HepG2 (cell line): ENCODE data around the gene CHN2. TPM values are rescaled to one million over a fixed set of nuclear protein-coding genes. Genes with fewer than 3 reads are reported as not detected.

ENCODE experiments used
- ATAC-seq: fragments of 200-7000 bp; cut with Tn5 transposase; 3 replicates; pipeline ENCODE4 v1.9.1; 2020; ENCODE audit warnings: mild to moderate bottlenecking, moderate library complexity
- BruUV-seq: library from RNA; stranded (reverse); fragments of 400-500 nt; replicated peaks from 2 replicates; lab custom pipeline; 2021; lab: Mats Ljungman, UMichigan
- CTCF ChIA-PET: fragments of 300-600 bp; formaldehyde crosslinking; extraction: SDS; loops from one replicate; lab custom pipeline; 2021; ENCODE audit warnings: low total read pairs, inconsistent platforms, low intra/inter-chr PET ratio; lab: Yijun Ruan, JAX
- POLR2A ChIA-PET: fragments of 350-600 bp; sonication (Branson Sonifier 250); formaldehyde crosslinking; loops from one replicate; lab custom pipeline; 2020; ENCODE audit warnings: antibody characterized with exemption, inconsistent platforms; lab: Yijun Ruan, JAX
- DNase-seq: peaks from one replicate; pipeline ENCODE4 v3.0.0-alpha.2; 2015; ENCODE audit warnings: low spot score
- FAIRE-seq: peaks from 3 replicates; lab custom pipeline; 2011; peaks lifted over from hg19 to GRCh38; lab: Jason Lieb, UNC
- H2AFZ ChIP-seq: one replicate; pipeline ENCODE4 v1.6.1; 2011; ENCODE audit warnings: low read length, inconsistent platforms
- H3K27ac ChIP-seq: fragments of 300-600 bp; 3 replicates; pipeline ENCODE4 v1.8.0; 2011; ENCODE audit warnings: mixed run types, mild to moderate bottlenecking, mixed read lengths, low read length, inconsistent platforms; ENCODE audit not compliant: insufficient read depth; ENCODE audit errors: extremely low read length
- H3K27me3 ChIP-seq, 2 experiments: fragments of 200-600 bp in 1 of 2; 2 replicates in 1 of 2; 3 replicates in 1 of 2; pipeline versions ENCODE4 v1.6.0 to v1.8.0; 2011; ENCODE audit warnings: low read length in 2 of 2, mild to moderate bottlenecking in 2 of 2, moderate library complexity in 2 of 2, inconsistent platforms in 1 of 2; ENCODE audit not compliant: insufficient read depth in 2 of 2, control insufficient read depth in 1 of 2
- H3K36me3 ChIP-seq, 2 experiments: fragments of 200-600 bp in 1 of 2; replicated peaks in 1 of 2; 2 replicates in 1 of 2; 3 replicates in 1 of 2; pipeline versions ENCODE4 v1.5.1 to v1.8.0; 2011; ENCODE audit warnings: low read length in 2 of 2, inconsistent platforms in 1 of 2; ENCODE audit not compliant: insufficient read depth in 2 of 2, control insufficient read depth in 1 of 2
- H3K4me1 ChIP-seq: 2 replicates; pipeline ENCODE4 v1.5.1; 2012; ENCODE audit warnings: low read length, inconsistent platforms; ENCODE audit not compliant: insufficient read depth
- H3K4me2 ChIP-seq: 2 replicates; pipeline ENCODE4 v1.6.0; 2011; ENCODE audit warnings: low read depth, low read length, inconsistent platforms
- H3K4me3 ChIP-seq, 3 experiments: fragments of 200-600 bp in 1 of 3; sonication (generic), shearing (Covaris generic) in 1 of 3; replicated peaks in 1 of 3; 2 replicates each; pipeline ENCODE4 v1.5.1; 2011 to 2016; ENCODE audit warnings: low read length in 3 of 3, inconsistent platforms in 2 of 3, low read depth in 2 of 3, mild to moderate bottlenecking in 2 of 3, control low read depth in 1 of 3, mixed read lengths in 1 of 3; ENCODE audit not compliant: insufficient read depth in 1 of 3
- H3K79me2 ChIP-seq: one replicate; pipeline ENCODE4 v1.6.1; 2011; ENCODE audit warnings: low read length, inconsistent platforms; ENCODE audit not compliant: insufficient read depth
- H3K9ac ChIP-seq: 2 replicates; pipeline ENCODE4 v1.6.0; 2011; ENCODE audit warnings: mild to moderate bottlenecking, low read depth, low read length, inconsistent platforms; ENCODE audit not compliant: insufficient read depth
- H3K9me3 ChIP-seq: 2 replicates; pipeline ENCODE4 v1.5.1; 2012; ENCODE audit warnings: mild to moderate bottlenecking, low read length
- H4K20me1 ChIP-seq: 2 replicates; pipeline ENCODE4 v1.6.0; 2011; ENCODE audit warnings: inconsistent platforms, mild to moderate bottlenecking, low read length, moderate library complexity; ENCODE audit not compliant: insufficient read depth
- EHMT2 ChIP-seq: fragments of 200-600 bp; sonication (generic); IDR thresholded peaks from 2 replicates; pipeline ENCODE4 v1.7.0; 2017; ENCODE audit warnings: antibody characterized with exemption, low read depth, low read length, borderline replicate concordance
- KLF15 ChIP-seq: sonication (generic); formaldehyde crosslinking; IDR thresholded peaks from 2 replicates; pipeline ENCODE4 v1.8.1; 2023; ENCODE audit warnings: borderline replicate concordance, mild to moderate bottlenecking, inconsistent platforms, missing genetic modification reagents, mixed read lengths
- KMT2A ChIP-seq: sonication (generic); formaldehyde crosslinking; IDR thresholded peaks from 2 replicates; pipeline ENCODE4 v1.4.0; 2020; ENCODE audit warnings: missing genetic modification reagents
- TRIM22 ChIP-seq: fragments of 450-650 bp; IDR thresholded peaks from 2 replicates; pipeline ENCODE4 v1.6.1; 2017
- ZBTB25 ChIP-seq: IDR thresholded peaks from 2 replicates; pipeline ENCODE4 v1.6.1; 2018; ENCODE audit warnings: missing genetic modification reagents
- ZNF331 ChIP-seq: sonication (generic); formaldehyde crosslinking; IDR thresholded peaks from 2 replicates; pipeline ENCODE4 v1.4.0; 2020; ENCODE audit warnings: missing genetic modification reagents
- ZNF547 ChIP-seq: sonication (generic); formaldehyde crosslinking; IDR thresholded peaks from 2 replicates; pipeline ENCODE4 v1.5.1; 2020; ENCODE audit warnings: mild to moderate bottlenecking, missing genetic modification reagents
- ZNF564 ChIP-seq: sonication (generic); formaldehyde crosslinking; IDR thresholded peaks from 2 replicates; pipeline ENCODE4 v1.8.1; 2023; ENCODE audit warnings: mild to moderate bottlenecking, missing genetic modification reagents
- ZNF569 ChIP-seq: sonication (generic); formaldehyde crosslinking; IDR thresholded peaks from 2 replicates; pipeline ENCODE4 v1.5.0; 2020; ENCODE audit warnings: mild to moderate bottlenecking, missing genetic modification reagents, moderate library complexity, borderline replicate concordance
- ZNF644 ChIP-seq: IDR thresholded peaks from 2 replicates; pipeline ENCODE4 v1.6.1; 2016; ENCODE audit warnings: low read depth
- ZNF652 ChIP-seq: IDR thresholded peaks from 2 replicates; pipeline ENCODE4 v1.6.1; 2016; ENCODE audit warnings: low read depth, borderline replicate concordance
- ZNF841 ChIP-seq: sonication (generic); formaldehyde crosslinking; IDR thresholded peaks from 2 replicates; pipeline ENCODE4 v1.8.1; 2023; ENCODE audit warnings: missing genetic modification reagents, borderline replicate concordance
- ZSCAN20 ChIP-seq: sonication (generic); formaldehyde crosslinking; IDR thresholded peaks from 2 replicates; pipeline ENCODE4 v1.4.0; 2020; ENCODE audit warnings: missing genetic modification reagents, mild to moderate bottlenecking, borderline replicate concordance
- WGBS: methylation state at CpG from one replicate; pipeline ENCODE4 v1.1.6; 2017; ENCODE audit warnings: low lambda C conversion rate; 5-methylcytosine and 5-hydroxymethylcytosine counted together
- in situ Hi-C: cut with HindIII; loops from 2 replicates; pipeline ENCODE4 v1.10.0; 2017; ENCODE audit warnings: low pct_unique_long_range_greater_than_20kb; ENCODE audit not compliant: extremely low pct_ligation_motif_present
- intact Hi-C: fragments of 100-400 bp; cut with micrococcal nuclease; formaldehyde crosslinking; loops from one replicate; pipeline ENCODE4 v1.10.0; 2022; ENCODE audit not compliant: unreplicated experiment
- polyA plus RNA-seq, 8 experiments: library from polyadenylated mRNA; depleted of rRNA in 3 of 8; stranded (reverse) in 7 of 8; unstranded in 1 of 8; fragments of >200 nt; fragmentation: Illumina TruSeq in 4 of 8; extraction: Trizol in 4 of 8; gene quantifications; 2 replicates each; pipeline versions ENCODE4 v1.2.1 to v1.2.3, GENCODE V29; 2011 to 2016; ENCODE audit warnings: low read depth in 4 of 8, missing spikeins in 1 of 8, mixed read lengths in 1 of 8; ENCODE audit not compliant: insufficient read depth in 1 of 8
- total RNA-seq, 5 experiments: library from RNA; depleted of rRNA; stranded (reverse); fragments of >200 nt; fragmentation: Illumina TruSeq; extraction: Trizol; gene quantifications; 2 replicates each; pipeline ENCODE4 v1.2.3, GENCODE V29; 2016; ENCODE audit warnings: low read depth in 1 of 5

Gene CHN2
- total and polyA plus RNA-seq, 2 of the 13 experiments (the other 11 are each of a cell fraction or from before 2014, with no cell fraction given) = 23.5 to 30.5 TPM

- Histone ChIP-seq H3K4me3 (no peak overlapping the region), H3K36me3 (peaks cover 3 to 9% of the 10 kb centered on the region in 2 experiments; a peak in 4 of 5 replicates), H3K4me2 (no peak overlapping the region), H3K79me2 (no peaks in the 10 kb centered on the region), H3K4me1 (0 out of 2 replicates have a peak, but pooled peaks cover under 1% of the 10 kb centered on the region), H3K27ac (no peak overlapping the region), H2AFZ (no peak overlapping the region), H3K9ac (no peak overlapping the region), H3K27me3 (no peaks in the 10 kb centered on the region), H3K9me3 (no peaks in the 10 kb centered on the region), H4K20me1 (no peaks in the 10 kb centered on the region)
- DNase-seq (no peak), FAIRE-seq (no peak), ATAC-seq (no peak)
- intact Hi-C loops = no loop called here
- TF ChIP-seq ZNF652 (no peak), EHMT2 (no peak), ZBTB25 (no peak)
- in situ Hi-C loops = no loop called here
- 96% methylated on average over 2 of the region's 2 CpGs for WGBS
- ChIA-PET CTCF (no interaction called here), POLR2A (no interaction called here)
- BruUV-seq = no TSS peak
Measured at GRCh38 chr7:29434380-29434768, 239.8 kb downstream of the CHN2 start.

GRCh38 chr7:29435167-29435566 is 240.6 kb downstream of the CHN2 start:
- intact Hi-C loops = no loop called here
- no peaks in the 10 kb centered on the region for H3K79me2 ChIP-seq
- H3K9me3 ChIP-seq = no peaks in the 10 kb centered on the region
- no peak overlapping the region for H3K4me3 ChIP-seq
- POLR2A ChIA-PET = no interaction called here
- no peak for TF ChIP-seq KLF15 (CRISPR knock-in tag)
- no peak for TF ChIP-seq ZSCAN20 (CRISPR knock-in tag)
- TF ChIP-seq ZNF644 (CRISPR knock-in tag) = no peak
- TF ChIP-seq ZNF564 (CRISPR knock-in tag) = no peak
- no peak for TF ChIP-seq TRIM22
- TF ChIP-seq ZNF841 (CRISPR knock-in tag) = no peak
- no peak for TF ChIP-seq ZNF569
- no peak for TF ChIP-seq ZNF547
- no peak for TF ChIP-seq KMT2A (CRISPR knock-in tag)
- no peak for TF ChIP-seq ZNF331
- DNase-seq (no peak), FAIRE-seq (no peak), ATAC-seq (no peak)
- no peak overlapping the region for H2AFZ ChIP-seq
- BruUV-seq = no TSS peak
- peaks cover 5 to 13% of the 10 kb centered on the region in 2 experiments; a peak in 4 of 5 replicates for H3K36me3 ChIP-seq
- no peaks in the 10 kb centered on the region for H3K4me1 ChIP-seq
- H3K9ac ChIP-seq = no peak overlapping the region
- no peak overlapping the region for H3K27ac ChIP-seq
- H3K4me2 ChIP-seq = no peak overlapping the region
- no peaks in the 10 kb centered on the region for H4K20me1 ChIP-seq
- in situ Hi-C loops = no loop called here
- no peaks in the 10 kb centered on the region for H3K27me3 ChIP-seq
- CTCF ChIA-PET = no interaction called here
